Measurements from ENCODE around the gene FGF22. TPM values are rescaled to one million over a fixed set of nuclear protein-coding genes. Genes with fewer than 3 reads are reported as not detected.
A peak's percentile ranks its signal among the peaks of the same experiment; 100 is the strongest.

The FGF22 gene
- polyA plus RNA-seq, 1 donor from 2014 or later, result 0.48 TPM

DNA sequence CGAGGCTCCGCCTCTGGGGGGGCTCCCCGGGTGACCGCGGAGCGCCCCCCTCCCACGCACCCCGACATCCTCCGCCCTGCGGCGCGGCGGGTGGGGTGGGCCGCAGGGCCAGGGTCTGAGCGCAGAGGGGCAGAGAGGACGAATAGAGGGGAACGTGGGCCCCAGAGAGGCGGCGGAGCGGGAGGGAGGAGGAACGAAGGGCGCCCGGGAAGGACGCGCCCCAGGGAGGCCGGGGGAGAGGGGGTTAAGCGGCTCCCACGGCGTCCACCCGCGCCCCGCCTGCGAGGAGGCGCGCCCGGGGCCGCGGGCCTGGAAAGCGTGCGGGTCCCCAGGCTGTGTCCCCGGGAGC lies 49.0 kb upstream of the FGF22 start:
- peaks cover 9% of the 10 kb centered on the region for H4K20me1 ChIP-seq (ENCODE audit: insufficient read depth)
- TF ChIP-seq POLR2AphosphoS5 (IDR thresholded peaks at IDR 0.05) (no peak), TAF1 (IDR thresholded peaks at IDR 0.05; ENCODE audit: low read depth) (no peak), EP300 (conservative IDR thresholded peaks at IDR 0.05; ENCODE audit: poor library complexity, severe bottlenecking) (no peak), RAD21 (conservative IDR thresholded peaks at IDR 0.05) (no peak), EZH2 (IDR thresholded peaks at IDR 0.05; ENCODE audit: borderline replicate concordance, insufficient read depth, low read length, poor library complexity, severe bottlenecking) (no peak), MXI1 (conservative IDR thresholded peaks at IDR 0.05; ENCODE audit: poor library complexity, severe bottlenecking) (no peak), SMC3 (conservative IDR thresholded peaks at IDR 0.05; ENCODE audit: poor library complexity) (no peak)
- TF ChIP-seq, protein P1, sequence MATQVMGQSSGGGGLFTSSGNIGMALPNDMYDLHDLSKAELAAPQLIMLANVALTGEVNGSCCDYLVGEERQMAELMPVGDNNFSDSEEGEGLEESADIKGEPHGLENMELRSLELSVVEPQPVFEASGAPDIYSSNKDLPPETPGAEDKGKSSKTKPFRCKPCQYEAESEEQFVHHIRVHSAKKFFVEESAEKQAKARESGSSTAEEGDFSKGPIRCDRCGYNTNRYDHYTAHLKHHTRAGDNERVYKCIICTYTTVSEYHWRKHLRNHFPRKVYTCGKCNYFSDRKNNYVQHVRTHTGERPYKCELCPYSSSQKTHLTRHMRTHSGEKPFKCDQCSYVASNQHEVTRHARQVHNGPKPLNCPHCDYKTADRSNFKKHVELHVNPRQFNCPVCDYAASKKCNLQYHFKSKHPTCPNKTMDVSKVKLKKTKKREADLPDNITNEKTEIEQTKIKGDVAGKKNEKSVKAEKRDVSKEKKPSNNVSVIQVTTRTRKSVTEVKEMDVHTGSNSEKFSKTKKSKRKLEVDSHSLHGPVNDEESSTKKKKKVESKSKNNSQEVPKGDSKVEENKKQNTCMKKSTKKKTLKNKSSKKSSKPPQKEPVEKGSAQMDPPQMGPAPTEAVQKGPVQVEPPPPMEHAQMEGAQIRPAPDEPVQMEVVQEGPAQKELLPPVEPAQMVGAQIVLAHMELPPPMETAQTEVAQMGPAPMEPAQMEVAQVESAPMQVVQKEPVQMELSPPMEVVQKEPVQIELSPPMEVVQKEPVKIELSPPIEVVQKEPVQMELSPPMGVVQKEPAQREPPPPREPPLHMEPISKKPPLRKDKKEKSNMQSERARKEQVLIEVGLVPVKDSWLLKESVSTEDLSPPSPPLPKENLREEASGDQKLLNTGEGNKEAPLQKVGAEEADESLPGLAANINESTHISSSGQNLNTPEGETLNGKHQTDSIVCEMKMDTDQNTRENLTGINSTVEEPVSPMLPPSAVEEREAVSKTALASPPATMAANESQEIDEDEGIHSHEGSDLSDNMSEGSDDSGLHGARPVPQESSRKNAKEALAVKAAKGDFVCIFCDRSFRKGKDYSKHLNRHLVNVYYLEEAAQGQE (IDR thresholded peaks at IDR 0.05; ENCODE audit: borderline replicate concordance), result no peak
- TF ChIP-seq, protein P2, sequence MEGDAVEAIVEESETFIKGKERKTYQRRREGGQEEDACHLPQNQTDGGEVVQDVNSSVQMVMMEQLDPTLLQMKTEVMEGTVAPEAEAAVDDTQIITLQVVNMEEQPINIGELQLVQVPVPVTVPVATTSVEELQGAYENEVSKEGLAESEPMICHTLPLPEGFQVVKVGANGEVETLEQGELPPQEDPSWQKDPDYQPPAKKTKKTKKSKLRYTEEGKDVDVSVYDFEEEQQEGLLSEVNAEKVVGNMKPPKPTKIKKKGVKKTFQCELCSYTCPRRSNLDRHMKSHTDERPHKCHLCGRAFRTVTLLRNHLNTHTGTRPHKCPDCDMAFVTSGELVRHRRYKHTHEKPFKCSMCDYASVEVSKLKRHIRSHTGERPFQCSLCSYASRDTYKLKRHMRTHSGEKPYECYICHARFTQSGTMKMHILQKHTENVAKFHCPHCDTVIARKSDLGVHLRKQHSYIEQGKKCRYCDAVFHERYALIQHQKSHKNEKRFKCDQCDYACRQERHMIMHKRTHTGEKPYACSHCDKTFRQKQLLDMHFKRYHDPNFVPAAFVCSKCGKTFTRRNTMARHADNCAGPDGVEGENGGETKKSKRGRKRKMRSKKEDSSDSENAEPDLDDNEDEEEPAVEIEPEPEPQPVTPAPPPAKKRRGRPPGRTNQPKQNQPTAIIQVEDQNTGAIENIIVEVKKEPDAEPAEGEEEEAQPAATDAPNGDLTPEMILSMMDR (IDR thresholded peaks at IDR 0.05; ENCODE audit: poor library complexity, severe bottlenecking), result no peak
- H3K4me2 ChIP-seq (ENCODE audit: low read length), result no peak overlapping the region
- no peak overlapping the region for H2AFZ ChIP-seq (ENCODE audit: low read depth, low read length)
- H3F3A ChIP-seq (ENCODE audit: insufficient read depth, low read length, poor library complexity, severe bottlenecking), result no peaks in the 10 kb centered on the region
- H3K9me3 ChIP-seq (ENCODE audit: low read length), result no peaks in the 10 kb centered on the region
- H3K36me3 ChIP-seq (ENCODE audit: insufficient read depth, low read length), result no peaks in the 10 kb centered on the region
- peaks cover 26% of the 10 kb centered on the region for H3K27me3 ChIP-seq (ENCODE audit: insufficient read depth, low read depth, low read length)
- peak overlapping the region; percentile 57 for H3K9ac ChIP-seq (ENCODE audit: low read length)
- peak overlapping the region; percentile 66 for H3K4me3 ChIP-seq (ENCODE audit: low read length)
- H3K79me2 ChIP-seq (replicated peaks; ENCODE audit: insufficient read depth, low read length), result no peaks in the 10 kb centered on the region
- H3K27ac ChIP-seq (ENCODE audit: low read length), result no peak overlapping the region
- H3K9me2 ChIP-seq (ENCODE audit: insufficient read depth, low read length), result no peaks in the 10 kb centered on the region

DNA sequence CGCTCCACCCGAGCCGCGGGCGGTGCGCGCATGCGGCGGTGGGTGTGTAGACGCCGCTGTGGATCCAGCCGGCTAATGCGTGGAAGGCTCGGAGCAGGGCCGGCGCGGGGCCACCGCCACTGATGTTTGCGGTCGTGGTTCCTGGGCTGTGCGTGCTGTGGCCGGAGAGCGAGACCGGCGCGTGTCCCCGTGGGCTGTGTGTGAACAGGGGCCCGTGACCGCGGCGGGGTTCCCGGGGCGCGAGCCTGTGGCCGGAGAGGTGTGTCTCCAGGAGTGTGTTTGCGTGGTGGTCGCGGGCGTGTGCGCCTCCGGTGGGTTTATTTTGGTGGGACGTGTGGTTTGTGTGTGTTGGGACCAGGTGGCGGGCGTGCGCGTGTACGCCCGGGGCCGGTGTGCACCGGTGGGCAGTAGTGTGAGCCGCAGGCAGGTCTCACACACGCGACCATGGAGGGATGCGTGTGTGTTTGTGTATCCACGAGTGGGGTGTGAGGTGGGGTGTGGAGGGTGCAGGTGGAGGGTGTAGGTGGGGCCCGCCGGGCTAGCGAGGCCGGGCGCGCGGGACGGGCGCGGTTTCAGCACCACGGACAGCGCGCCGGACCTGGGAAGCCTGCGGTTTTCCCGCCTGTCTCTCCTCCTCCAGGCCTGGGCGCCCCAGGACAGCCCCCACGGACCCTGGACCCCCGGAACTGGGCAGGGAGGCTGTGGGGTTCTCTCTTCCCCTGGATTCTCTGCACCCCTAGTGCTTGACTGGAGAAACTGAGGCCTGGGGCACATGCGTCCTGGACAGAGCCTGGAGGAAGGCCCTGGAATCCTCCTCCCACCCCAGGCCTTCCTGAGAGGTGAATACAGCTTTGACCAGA lies 48.4 kb upstream of the FGF22 start:
- H4K20me1 ChIP-seq (ENCODE audit: insufficient read depth), result peaks cover 9% of the 10 kb centered on the region
- no peaks in the 10 kb centered on the region for H3K9me2 ChIP-seq (ENCODE audit: insufficient read depth, low read length)
- H3K27me3 ChIP-seq (ENCODE audit: insufficient read depth, low read depth, low read length), result peaks cover 26% of the 10 kb centered on the region
- H3K27ac ChIP-seq (ENCODE audit: low read length), result no peak overlapping the region
- H3K36me3 ChIP-seq (ENCODE audit: insufficient read depth, low read length), result no peaks in the 10 kb centered on the region
- no peak overlapping the region for H2AFZ ChIP-seq (ENCODE audit: low read depth, low read length)
- no peaks in the 10 kb centered on the region for H3K9me3 ChIP-seq (ENCODE audit: low read length)
- peak overlapping the region; percentile 57 for H3K9ac ChIP-seq (ENCODE audit: low read length)
- TF ChIP-seq, protein P1 (IDR thresholded peaks at IDR 0.05; ENCODE audit: borderline replicate concordance), result peak; percentile 72
- TF ChIP-seq TAF1 (IDR thresholded peaks at IDR 0.05; ENCODE audit: low read depth) (no peak), SMC3 (conservative IDR thresholded peaks at IDR 0.05; ENCODE audit: poor library complexity) (no peak), EZH2 (IDR thresholded peaks at IDR 0.05; ENCODE audit: borderline replicate concordance, insufficient read depth, low read length, poor library complexity, severe bottlenecking) (no peak), EP300 (conservative IDR thresholded peaks at IDR 0.05; ENCODE audit: poor library complexity, severe bottlenecking) (no peak), POLR2AphosphoS5 (IDR thresholded peaks at IDR 0.05) (no peak), MXI1 (conservative IDR thresholded peaks at IDR 0.05; ENCODE audit: poor library complexity, severe bottlenecking) (no peak), RAD21 (conservative IDR thresholded peaks at IDR 0.05) (no peak)
- TF ChIP-seq, protein P2 (IDR thresholded peaks at IDR 0.05; ENCODE audit: poor library complexity, severe bottlenecking), result no peak
- no peaks in the 10 kb centered on the region for H3F3A ChIP-seq (ENCODE audit: insufficient read depth, low read length, poor library complexity, severe bottlenecking)
- H3K4me2 ChIP-seq (ENCODE audit: low read length), result peak overlapping the region; percentile 19
- peak overlapping the region; percentile 66 for H3K4me3 ChIP-seq (ENCODE audit: low read length)
- no peaks in the 10 kb centered on the region for H3K79me2 ChIP-seq (replicated peaks; ENCODE audit: insufficient read depth, low read length)
